HG03378 (cell line): ENCODE data around the gene UBE2E2.
"Not testable (repeated sequence)": the region's sequence is repeated elsewhere in the genome, so short reads cannot be mapped to it uniquely, and the experiment has no call there.

Source experiments
- ATAC-seq: cut with Tn5 transposase; IDR thresholded peaks from one replicate; pipeline ENCODE4 v1.9.1; 2021; ENCODE audit warnings: mild to moderate bottlenecking, moderate library complexity; ENCODE audit not compliant: unreplicated experiment

UBE2E2 gene

DNA sequence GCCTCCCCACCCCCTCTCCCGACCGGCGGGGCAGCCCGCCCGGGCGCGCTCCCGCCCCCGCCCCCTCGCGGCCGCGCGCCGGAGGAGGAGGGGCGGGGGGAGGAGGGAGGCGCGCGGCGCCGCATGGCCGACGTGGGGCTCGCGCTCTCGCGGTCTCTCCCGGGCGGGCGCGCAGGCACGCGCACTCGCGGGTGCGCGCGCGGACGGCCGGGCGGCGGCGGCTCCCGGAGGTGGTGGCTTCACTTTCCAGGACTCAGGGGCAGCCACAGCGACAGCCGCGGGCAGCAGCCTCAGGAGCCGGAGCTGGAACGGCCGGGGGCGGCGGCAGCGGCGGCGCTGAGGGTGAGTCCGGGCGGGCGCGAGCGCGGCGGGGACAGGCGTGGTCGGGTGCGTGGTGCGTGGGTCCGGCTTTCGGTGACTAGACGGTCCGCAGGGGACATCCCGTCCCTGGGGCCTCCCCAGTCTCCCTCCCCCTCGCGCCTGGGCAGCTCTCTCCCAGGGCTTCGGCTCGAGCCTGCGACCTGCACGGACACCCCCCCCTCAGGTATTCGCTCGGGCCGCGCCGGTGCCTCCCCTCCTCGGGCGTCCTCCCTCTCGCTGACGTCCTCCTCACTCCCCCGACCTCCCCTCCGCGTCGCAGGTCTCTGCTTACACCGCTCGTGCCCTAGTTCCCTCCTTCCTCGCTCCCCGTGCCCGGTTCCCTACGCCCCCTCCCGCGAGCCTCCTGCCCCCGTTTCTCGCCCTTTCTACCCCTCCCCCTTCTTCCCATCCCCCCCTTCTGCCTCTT is at the start of gene UBE2E2:
UBE2E2 (plus strand) TSS at position 407 of the 787 bp plus-strand sequence.
- ATAC-seq: peak; percentile 41

DNA sequence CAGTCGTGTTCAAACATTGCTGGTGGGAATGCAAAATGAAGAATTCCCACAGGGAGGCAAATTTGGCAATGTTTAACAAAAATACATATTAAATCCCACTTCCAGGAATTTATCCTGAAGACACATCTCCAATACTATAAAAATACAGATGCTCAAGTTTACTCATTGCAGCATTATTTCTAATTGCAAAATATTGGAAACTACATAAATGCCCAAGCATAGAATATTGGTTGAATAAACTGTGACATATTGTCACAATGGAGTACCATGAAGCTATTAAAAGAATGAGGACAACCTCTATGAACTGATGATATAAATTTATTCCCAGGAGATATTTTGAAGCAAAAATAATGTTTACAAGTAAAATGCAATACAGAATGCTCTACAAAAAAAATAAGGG is 49.7 kb upstream of the UBE2E2 start:
- no peak for ATAC-seq

DNA sequence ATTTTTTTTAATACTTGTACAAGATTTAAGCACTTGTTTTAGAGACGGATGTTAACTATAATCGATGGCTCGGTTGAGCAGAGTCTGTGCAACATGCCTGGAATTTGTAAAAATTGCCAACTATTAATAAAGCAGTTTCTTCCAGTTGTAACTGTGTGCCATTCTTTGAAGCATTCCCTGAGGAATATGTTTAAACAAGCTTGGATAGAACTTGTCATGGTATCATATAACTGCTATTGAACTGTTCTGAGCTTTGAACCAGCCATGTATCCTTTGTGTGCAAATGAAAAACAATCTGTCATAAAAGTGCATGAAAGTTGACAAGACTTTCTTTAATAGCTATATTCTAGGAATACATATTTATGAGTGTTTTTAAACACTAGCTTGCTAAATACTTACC is 45.8 kb upstream of the UBE2E2 start:
- no peak for ATAC-seq

DNA sequence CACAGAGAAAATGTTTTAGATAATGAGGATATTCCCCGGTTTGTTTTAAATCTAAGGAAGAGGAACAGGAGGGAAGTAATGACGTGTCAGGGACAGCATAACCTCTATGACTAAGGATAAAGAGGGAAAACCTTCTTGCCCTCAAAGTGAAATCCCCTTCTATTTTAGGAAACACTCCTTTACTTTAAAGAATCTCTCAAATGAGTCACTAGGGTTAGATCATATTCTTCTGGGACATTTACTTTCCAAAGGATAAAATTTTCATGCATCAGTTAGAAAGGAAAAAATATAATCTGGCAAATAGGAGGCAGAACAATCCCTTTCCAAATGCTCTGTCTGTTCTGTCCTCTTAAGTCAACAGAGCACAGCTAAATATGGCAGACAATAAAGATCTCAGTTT is 43.2 kb upstream of the UBE2E2 start:
- no peak for ATAC-seq

DNA sequence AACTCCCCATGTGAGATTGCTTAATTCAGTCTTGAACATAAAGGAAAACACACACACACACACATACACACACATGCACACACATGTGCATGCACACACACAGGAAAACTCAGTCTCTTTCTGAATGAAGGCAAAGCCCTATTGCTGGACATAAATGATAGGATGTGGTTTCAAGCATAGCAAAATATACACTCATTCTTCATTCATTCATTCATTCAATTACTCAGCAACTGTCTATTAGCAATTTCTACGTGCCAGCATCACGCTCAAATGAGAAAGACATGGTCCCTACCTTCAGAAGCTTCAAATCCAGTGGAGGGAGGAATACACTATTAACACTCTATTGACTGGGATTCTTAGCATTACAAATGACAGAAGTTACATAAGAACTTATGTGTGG is 41.8 kb upstream of the UBE2E2 start:
- ATAC-seq: no peak

DNA sequence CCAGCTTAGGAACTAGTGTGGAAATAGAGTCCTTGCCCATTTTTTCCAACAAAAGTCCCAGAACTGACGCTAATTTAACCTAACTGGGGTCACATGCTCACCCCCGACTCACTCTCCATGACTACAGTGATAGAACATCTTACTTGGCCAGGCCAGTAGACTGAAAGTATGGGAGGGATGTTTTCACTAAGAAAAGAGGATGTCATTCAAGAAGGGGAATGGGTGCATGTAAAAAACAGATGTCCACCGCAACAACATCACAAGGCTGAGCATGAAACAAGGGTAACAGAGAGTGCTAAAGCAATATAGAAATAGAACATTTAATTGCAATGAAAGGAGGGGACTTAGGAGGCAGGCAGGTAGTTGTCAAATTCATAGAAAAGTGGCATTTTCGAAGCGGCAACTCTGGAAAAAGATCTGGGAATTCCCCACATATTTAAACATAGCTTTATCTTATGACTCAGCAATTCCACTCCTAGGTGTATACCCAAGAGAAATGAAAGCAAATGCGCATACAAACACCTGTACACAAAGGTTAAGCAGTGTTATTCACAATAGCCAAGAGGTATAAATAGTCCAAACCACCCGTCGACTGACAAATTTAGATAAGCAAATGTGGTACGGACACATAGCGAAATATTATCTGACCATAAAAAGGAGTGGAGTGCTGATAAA is 41.1 kb upstream of the UBE2E2 start:
- peak; percentile 71 for ATAC-seq

DNA sequence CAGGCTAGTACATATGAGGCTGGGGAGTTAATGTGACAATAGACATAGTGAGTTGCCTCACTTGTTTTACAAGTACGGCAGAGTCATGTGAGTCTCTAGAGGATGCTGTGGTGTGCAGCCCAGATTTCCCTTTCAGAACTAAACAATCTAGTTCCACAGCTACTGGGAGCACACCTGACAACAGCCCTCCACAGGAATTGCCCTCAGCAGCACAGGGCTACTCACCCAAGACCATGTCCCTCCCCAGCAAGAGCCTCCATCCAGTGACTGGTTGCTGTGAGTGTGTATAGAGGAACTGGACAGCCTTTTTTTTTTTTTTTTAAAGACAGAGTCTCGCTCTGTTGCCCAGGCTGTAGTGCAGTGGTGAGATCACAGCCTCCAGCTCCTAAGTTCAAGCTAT is 40.2 kb upstream of the UBE2E2 start:
- peak; percentile 52 for ATAC-seq

DNA sequence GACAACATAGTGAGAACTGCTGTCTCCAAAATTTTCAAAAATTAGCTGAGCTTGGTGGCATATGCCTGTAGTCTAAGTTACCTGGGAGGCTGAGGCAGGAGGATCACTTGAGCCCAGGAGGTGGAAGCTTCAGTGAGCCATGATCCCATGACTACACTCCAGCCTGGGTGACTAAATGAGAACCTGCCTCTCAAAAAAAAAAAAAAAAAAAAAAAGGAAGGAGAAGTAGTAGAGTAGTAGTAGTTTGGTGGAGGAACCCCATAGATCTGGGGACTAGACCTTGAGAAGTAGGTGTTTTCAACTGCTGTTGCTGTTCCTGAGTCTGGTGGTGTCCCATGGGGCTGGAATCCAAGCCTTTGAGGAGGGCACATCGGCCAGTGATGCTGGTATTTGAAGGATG is 38.4 kb upstream of the UBE2E2 start:
- ATAC-seq: no peak

DNA sequence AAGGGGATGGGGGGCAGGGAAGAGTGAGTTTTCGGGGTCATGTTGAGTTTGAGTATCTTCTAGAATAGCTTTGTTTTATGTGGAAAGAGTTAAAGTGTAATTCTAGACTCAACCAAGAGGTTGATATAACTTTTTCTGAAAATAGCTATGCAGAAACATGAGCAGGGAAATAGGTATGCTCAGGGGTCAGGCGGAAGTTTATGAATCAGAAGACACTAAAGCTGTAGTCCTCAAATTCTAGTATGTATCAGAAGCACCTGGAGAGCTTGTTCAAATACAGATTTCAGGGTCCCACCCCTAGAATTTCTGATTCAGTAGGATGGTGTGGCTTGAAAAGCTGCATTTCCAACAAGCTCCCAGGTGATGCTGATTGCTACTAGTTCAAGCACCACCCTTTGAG is 37.6 kb upstream of the UBE2E2 start:
- ATAC-seq: no peak

DNA sequence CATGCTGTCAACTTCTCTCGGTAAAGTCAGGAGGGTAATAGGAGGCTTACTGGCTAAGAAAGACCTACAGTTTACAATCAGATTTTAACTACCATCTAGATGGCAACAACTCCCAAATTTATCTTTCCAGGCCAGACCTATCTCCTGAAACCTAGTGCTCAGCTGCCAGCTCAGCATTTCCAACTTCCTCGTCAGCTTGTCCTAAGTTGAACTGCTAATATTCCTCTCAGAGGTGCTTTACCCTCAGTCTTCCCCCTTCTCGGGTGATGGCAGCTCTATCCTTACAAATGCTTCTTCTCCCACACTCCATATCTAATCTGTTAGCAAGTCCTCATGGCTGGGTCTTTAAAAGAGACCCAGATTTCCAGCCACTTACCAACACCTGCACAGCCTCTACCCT is 36.9 kb upstream of the UBE2E2 start:
- no peak for ATAC-seq

DNA sequence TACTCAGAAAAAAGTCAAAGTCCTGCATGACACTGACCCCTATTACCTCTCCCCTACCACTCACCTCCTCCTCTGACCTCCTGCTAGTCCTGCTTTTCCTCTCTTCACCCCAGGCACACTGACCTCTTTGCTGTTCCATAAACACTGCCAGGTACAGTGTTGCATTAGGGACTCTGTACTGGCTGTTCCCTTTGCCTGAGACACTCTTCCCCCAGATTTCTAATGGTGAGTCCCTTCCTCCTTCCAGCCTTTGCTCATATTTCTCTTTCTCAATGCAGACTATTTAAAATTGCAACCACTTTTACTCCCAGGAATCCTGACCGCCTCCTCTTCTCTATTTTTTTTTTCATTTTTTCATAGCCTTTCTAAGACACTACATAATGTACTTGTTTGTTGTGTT is 36.3 kb upstream of the UBE2E2 start:
- ATAC-seq: no peak

DNA sequence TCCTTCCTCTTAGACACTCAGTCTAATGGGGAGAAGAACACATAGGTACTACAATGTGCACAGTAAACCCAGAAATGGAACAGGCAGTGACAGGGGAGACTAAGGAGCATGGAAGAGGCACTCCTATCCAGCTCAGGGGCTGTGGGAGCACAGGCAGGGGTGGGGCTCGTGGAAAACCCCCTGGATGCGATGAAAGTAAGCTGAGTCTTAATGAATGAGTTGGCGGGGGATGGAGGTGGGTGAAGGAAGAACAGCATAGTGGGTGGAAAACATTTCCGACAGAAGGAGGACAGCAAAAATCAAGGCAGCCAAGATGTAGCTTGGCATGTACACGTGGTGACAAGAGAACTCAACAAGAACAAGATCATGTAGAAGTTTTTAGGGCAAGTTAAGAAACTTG is 33.6 kb upstream of the UBE2E2 start:
- no peak for ATAC-seq

DNA sequence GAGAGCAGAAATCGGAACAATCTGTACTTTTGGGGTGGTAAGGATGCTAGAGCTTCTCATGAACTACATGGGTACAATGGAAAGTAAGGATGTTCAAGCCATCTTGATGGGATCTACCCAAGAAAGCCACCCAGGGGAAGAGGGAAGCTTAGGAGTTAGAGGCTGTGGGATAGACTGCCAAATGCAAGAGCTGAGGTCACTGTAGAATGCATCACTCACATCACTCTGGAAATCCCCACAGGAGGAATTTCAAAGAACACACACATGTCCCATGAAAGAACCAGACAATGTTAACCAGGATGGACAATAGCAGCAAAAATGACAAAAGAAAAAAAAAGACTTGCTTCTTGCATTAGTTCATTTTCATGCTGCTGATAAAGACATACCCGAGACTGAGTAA is 32.8 kb upstream of the UBE2E2 start:
- ATAC-seq: no peak

DNA sequence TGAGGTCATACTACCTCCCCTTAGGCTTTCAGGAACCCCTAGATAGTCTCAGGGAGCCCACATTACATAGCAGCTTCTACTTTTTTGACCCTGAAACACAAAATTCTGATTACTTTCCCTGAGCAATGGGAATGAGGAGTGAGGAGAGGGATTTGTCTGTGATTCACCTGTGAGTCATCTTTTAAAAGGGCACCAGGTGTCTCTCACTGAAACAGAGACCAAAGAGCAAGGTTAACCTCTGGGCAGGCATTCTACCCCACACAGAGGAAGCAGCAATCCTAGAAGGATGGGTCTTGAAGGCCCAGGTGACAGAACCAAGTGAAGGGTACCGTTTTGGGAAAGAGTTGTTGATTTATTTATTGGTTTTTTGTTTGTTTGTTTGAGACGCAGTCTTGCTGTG is 31.1 kb upstream of the UBE2E2 start:
- ATAC-seq: no peak

DNA sequence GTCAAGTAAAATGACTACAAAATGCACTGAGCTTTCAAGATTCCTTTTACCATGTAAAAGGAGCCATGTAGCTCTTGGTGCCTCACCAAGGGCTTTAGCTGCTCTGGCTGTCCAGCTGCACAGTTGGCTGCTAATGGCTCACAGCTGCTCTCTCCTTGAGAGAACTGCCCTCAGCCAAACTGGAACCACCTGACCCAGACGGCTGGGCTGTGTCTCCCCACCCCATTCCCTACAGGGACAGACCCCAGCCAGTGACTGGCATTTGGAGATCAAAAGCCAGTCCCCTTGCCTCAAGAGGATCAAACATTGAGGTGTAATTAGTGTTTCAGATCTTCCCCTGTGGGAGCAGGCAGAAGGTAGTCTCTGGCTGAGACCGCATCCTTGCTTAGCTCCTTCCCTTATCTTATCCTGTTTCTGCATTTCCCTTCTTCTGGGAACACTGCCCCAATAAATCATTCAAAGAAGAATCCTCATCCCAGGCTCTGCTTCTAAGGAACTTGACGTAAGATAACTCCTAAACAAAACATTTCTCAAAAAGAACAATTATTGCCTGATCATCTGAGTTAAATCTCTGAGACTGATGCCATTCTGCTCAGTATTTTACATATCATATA is 28.6 kb upstream of the UBE2E2 start:
- no peak for ATAC-seq

DNA sequence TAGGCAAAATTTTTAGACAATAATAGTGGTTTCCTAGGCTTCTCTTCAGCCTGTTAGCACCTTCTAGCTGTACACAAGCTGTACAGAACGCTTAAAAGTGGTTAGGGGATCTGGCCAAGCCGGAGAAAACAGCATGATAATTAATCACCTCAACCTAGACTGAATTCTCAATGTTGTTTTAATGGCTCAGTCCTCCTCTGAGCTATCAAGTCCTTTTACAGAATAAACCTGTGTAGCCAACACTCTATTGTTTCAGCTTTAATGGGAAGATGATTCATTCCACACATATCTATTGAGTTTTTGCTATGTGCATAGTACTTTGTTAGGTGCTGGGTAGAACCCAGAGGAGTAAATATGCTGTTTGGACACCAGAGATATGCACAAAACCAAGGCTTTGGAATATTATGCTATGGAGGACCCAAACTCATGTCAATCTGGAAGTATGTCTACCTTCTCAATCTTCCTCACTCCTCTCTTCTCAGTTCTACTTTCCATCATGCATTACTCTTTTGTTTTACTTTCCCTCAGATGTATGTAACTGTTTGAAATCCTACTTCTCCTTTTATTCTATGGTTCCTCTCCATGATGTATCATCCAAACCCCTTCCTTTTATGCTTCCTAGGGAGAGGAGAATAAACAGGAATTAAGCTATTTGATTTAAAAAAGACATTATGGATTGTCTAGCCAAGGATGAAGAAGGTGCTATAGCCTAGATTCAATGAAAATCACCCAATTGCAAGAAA is 27.6 kb upstream of the UBE2E2 start:
- ATAC-seq: no peak

DNA sequence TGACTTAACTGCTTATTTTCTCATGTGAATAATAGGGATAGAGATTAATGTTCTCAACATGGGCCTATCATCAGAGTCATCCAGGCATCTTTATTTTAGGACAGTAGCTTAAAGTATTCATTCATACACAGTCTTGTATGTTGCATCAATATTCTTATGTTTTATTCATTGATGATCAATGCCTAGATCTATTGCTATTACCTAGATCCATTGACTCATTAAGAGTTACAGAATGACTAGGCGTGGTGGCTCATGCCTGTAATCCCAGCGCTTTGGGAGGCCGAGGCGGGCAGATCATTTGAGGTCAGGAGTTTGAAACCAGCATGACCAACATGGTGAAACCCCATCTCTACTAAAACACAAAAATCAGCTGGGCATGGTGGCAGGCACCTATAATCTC is 26.3 kb upstream of the UBE2E2 start:
- ATAC-seq: not testable (repeated sequence)

DNA sequence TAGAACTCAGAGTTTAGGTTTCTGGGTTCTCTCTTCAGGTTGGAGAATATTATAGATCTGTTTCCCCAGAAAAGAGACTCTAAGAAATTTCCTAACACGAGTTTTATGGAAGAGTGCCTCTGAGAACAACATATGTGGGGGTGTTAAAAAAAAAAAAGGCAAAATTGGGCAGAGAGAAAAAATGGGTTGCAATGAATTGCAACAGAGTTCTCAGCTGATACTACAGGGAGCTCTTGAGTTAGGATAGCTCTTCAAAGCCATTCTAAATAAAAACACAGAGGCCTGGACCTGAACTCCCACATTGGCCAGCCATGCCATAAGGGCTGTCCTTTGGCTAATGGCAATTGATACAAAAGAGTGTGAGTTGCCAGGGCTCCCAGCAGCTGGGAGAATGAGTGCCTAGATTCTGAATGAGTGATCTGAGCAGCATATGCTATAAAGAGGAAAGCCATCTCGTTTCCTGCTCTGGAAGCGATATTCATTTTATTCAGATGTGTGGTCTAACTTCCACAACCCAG is 20.1 kb upstream of the UBE2E2 start:
- ATAC-seq: no peak

DNA sequence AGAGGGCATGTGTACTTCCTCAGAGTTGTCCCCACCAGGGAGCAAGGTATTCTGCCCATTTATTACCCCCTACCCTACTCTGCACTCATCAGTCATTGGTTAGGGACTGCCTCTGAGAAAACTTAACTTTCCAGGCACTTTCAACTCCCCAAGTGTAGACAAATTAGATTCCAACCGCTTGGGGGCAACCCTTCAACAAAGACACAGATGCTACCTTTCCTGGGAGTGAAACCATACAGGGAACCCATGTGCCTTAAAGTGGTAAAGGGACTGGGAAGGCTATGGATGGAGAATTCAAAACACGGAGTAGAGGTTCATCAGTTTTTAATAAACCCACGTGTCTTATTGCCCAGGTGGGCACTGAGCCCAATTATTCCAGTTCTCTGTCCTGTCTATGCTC is 19.4 kb upstream of the UBE2E2 start:
- no peak for ATAC-seq

DNA sequence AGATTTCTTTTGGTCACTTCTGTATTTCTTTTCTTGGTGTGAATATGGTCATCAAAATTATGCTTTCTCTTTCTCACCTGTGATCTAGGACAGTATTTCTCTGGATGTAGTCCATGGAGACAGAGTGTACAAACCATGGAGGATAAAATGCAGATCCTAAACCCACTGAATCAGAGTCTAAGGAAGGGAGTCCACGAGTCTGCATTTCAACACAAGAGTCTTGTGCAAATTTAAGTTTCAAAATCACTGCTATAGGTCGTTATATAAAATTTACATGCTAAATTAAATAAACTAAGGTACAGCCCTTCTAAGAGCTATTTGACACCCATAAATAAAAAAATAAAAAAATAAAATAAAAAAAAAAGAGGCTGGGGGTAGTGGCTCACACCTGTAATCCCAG is 17.3 kb upstream of the UBE2E2 start:
- no peak for ATAC-seq

DNA sequence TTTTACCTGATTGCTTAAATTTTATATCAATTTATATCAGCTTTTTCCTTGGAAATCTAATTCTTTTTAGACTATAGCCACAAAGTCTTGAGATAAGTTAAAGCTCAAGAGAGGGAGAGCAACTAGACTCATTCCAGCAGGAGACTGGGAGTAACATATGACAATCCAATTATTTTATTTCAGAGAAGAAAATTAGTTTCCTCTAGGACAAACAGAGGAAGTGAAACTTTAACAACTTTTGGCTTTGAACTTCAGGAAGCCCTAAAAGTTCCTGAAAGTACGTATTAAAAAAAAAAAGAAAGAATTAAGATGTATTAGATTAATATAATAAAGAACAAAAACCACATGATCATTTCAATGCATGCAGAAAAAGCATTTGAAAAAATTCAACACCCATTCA is 13.9 kb upstream of the UBE2E2 start:
- ATAC-seq: no peak
